GM12892 (cell line): ENCODE measurements around the gene CSF1R.

Source experiments
- POLR2A ChIP-seq: IDR thresholded peaks from 2 replicates; pipeline ENCODE4 v1.6.1; 2011; ENCODE audit warnings: low read depth, low read length, control low read depth
- POLR2AphosphoS5 ChIP-seq: IDR thresholded peaks from 2 replicates; pipeline ENCODE4 v1.6.1; 2011; ENCODE audit warnings: low read depth, low read length, control low read depth
- TAF1 ChIP-seq: IDR thresholded peaks from 2 replicates; pipeline ENCODE4 v1.6.1; 2011; ENCODE audit warnings: low read depth, mild to moderate bottlenecking, control low read depth, low read length, borderline replicate concordance

GRCh38 chr5:150097152-150097551, 10.8 kb upstream of the CSF1R start:
- TF ChIP-seq POLR2A = no peak
- no peak for TF ChIP-seq TAF1
- no peak for TF ChIP-seq POLR2AphosphoS5
